ENCODE measurements around the gene CEMIP. TPM values are rescaled to one million over a fixed set of nuclear protein-coding genes. Genes with fewer than 3 reads are reported as not detected.

CEMIP gene
- total RNA-seq, 1 experiment from 2014 or later = 3.5 TPM

- peaks cover 53% of the 10 kb centered on the region for H3K79me2 ChIP-seq (ENCODE audit: insufficient read depth, low read length)
Observed at GRCh38 chr15:80989081-80989517, 209.9 kb downstream of the CEMIP start.

More at GRCh38 chr15:80989081-80989517, 209.9 kb downstream of the CEMIP start:
- H3K4me2 ChIP-seq (ENCODE audit: low read length) = peak overlapping the region; percentile 89
- H3K27ac ChIP-seq (ENCODE audit: low read depth, low read length) = peak overlapping the region; percentile 77
- no peaks in the 10 kb centered on the region for H3K27me3 ChIP-seq (ENCODE audit: insufficient read depth, low read length)
- peaks cover 13 to 29% of the 10 kb centered on the region in 2 experiments; a peak in 3 of 4 replicates for H3K4me1 ChIP-seq (ENCODE audit: control insufficient read depth in 1 of 2, insufficient read depth in 2 of 2, low read length in 2 of 2)
- no peaks in the 10 kb centered on the region for H3K9me3 ChIP-seq (ENCODE audit: control insufficient read depth in 1 of 2, insufficient read depth in 1 of 2, low read depth in 1 of 2, low read length in 2 of 2)
- no peaks in the 10 kb centered on the region for H3K9me2 ChIP-seq (ENCODE audit: insufficient read depth)
- peak overlapping the region; percentile 15 for H2AFZ ChIP-seq (ENCODE audit: low read depth, low read length, poor library complexity, severe bottlenecking)
- BruUV-seq (replicated peaks) = no TSS peak
- RAD21 ChIA-PET (ENCODE audit: low non-redundant PET in 1 of 2, low total read pairs in 2 of 2, uncharacterized antibody in 2 of 2, unreplicated experiment in 2 of 2) = no interaction called here
- peak overlapping the region; percentile 97 to 100 for H3K4me3 ChIP-seq (replicated peaks in 1 of 2; ENCODE audit: low read depth in 1 of 2, low read length in 2 of 2)
- POLR2A ChIA-PET = no interaction called here
- no peaks in the 10 kb centered on the region for H4K20me1 ChIP-seq (ENCODE audit: insufficient read depth)
- no peak for DNase-seq (ENCODE audit: low read depth, low spot score)
- CTCF ChIA-PET = no interaction called here
- no peaks in the 10 kb centered on the region for H3K36me3 ChIP-seq (ENCODE audit: control insufficient read depth in 1 of 2, insufficient read depth in 2 of 2, low read length in 2 of 2)
- intact Hi-C loops (cut with micrococcal nuclease) = loop anchor here (1.0 kb wide), 1 partner anchor 11 kb away; the partner anchor contains the start of gene TLNRD1
- peak; percentile 34 for ATAC-seq
- H3K9ac ChIP-seq (ENCODE audit: low read length) = peak overlapping the region; percentile 87
- no peak for TF ChIP-seq SP1 (IDR thresholded peaks at IDR 0.05; ENCODE audit: low read depth)
- peak; percentile 14; the same call in 1 of the 2 replicates for TF ChIP-seq SIN3A (IDR thresholded peaks at IDR 0.05; ENCODE audit: low read depth)
- TF ChIP-seq REST (IDR thresholded peaks at IDR 0.05; ENCODE audit: low read depth) = no peak
- no peak for TF ChIP-seq ATF3 (IDR thresholded peaks at IDR 0.05)
- no peak for TF ChIP-seq JUND (IDR thresholded peaks at IDR 0.05)

Measured in HCT116 (cell line).